Measurements from ENCODE around the gene NAA10. TPM values are rescaled to one million over a fixed set of nuclear protein-coding genes. Genes with fewer than 3 reads are reported as not detected.
A peak's percentile ranks its signal among the peaks of the same experiment; 100 is the strongest.

Gene NAA10
- total RNA-seq, 1 experiment from 2014 or later = 124 TPM

DNA sequence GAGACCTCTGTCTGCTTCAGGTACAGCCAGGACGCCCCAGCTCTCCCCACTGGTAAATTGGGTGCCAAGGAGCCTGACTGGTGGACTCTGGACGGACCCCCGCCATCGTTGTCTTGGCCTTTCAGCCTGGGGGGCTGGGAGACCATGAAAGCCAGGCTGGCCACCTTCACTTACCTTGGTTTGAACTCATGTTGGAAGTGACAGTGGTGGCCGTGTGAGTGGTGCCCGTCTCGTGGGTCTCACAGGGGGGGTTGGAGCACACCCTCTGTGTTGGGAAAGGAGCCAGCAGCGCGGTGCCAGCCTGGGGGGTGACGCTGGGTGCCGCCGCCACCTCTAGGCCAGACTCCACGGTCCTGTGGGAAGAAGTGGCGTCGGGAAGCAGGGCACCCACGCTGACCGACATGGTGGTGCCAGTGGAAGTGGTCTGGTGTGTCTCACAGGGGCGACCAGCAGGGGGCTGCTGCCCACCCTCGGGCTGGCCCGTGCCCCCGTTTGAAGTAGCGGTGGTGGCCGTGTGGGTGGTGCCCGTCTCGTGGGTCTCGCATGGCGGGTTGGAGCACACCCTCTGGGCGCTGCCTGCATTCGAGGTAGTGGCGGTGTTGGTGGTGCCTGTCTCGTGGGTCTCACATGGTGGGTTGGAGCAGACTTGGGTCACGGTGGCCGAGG is 19.2 kb upstream of the NAA10 start:
- BruUV-seq (replicated peaks) = no TSS peak
- no peaks in the 10 kb centered on the region for H3K9me3 ChIP-seq (ENCODE audit: control insufficient read depth in 1 of 2, insufficient read depth in 1 of 2, low read depth in 1 of 2, low read length in 2 of 2)
- intact Hi-C loops (cut with micrococcal nuclease) = loop anchor here (1.0 to 2.0 kb wide), 2 partner anchors 30 to 189 kb away; partner anchors contain the start of gene PLXNB3
- no peaks in the 10 kb centered on the region for H3K4me1 ChIP-seq (ENCODE audit: control insufficient read depth in 1 of 2, insufficient read depth in 2 of 2, low read length in 2 of 2)
- H3K27ac ChIP-seq (ENCODE audit: low read depth, low read length) = no peak overlapping the region
- H3K27me3 ChIP-seq (ENCODE audit: insufficient read depth, low read length) = no peaks in the 10 kb centered on the region
- peaks cover 0 to 17% of the 10 kb centered on the region in 2 experiments; a peak in 1 of 4 replicates for H3K36me3 ChIP-seq (ENCODE audit: control insufficient read depth in 1 of 2, insufficient read depth in 2 of 2, low read length in 2 of 2)
- no peak overlapping the region for H3K4me2 ChIP-seq (ENCODE audit: low read length)
- no peaks in the 10 kb centered on the region; the same call in 1 of the 2 replicates for H3K79me2 ChIP-seq (ENCODE audit: insufficient read depth, low read length)
- DNase-seq (ENCODE audit: low read depth, low spot score) (no peak), ATAC-seq (peak; percentile 8; the same call in 1 of the 2 replicates)
- RAD21 ChIA-PET (ENCODE audit: low non-redundant PET in 1 of 2, low total read pairs in 2 of 2, uncharacterized antibody in 2 of 2, unreplicated experiment in 2 of 2) = no interaction called here
- CTCF ChIA-PET = no interaction called here
- H3K9ac ChIP-seq (ENCODE audit: low read length) = no peak overlapping the region
- POLR2A ChIA-PET = no interaction called here
- no peaks in the 10 kb centered on the region for H4K20me1 ChIP-seq (ENCODE audit: insufficient read depth)
- TF ChIP-seq ZNF274 (IDR thresholded peaks at IDR 0.05; ENCODE audit: low read depth, low read length) = no peak
- TF ChIP-seq EZH2 (IDR thresholded peaks at IDR 0.05) = no peak
- TF ChIP-seq, protein P1, sequence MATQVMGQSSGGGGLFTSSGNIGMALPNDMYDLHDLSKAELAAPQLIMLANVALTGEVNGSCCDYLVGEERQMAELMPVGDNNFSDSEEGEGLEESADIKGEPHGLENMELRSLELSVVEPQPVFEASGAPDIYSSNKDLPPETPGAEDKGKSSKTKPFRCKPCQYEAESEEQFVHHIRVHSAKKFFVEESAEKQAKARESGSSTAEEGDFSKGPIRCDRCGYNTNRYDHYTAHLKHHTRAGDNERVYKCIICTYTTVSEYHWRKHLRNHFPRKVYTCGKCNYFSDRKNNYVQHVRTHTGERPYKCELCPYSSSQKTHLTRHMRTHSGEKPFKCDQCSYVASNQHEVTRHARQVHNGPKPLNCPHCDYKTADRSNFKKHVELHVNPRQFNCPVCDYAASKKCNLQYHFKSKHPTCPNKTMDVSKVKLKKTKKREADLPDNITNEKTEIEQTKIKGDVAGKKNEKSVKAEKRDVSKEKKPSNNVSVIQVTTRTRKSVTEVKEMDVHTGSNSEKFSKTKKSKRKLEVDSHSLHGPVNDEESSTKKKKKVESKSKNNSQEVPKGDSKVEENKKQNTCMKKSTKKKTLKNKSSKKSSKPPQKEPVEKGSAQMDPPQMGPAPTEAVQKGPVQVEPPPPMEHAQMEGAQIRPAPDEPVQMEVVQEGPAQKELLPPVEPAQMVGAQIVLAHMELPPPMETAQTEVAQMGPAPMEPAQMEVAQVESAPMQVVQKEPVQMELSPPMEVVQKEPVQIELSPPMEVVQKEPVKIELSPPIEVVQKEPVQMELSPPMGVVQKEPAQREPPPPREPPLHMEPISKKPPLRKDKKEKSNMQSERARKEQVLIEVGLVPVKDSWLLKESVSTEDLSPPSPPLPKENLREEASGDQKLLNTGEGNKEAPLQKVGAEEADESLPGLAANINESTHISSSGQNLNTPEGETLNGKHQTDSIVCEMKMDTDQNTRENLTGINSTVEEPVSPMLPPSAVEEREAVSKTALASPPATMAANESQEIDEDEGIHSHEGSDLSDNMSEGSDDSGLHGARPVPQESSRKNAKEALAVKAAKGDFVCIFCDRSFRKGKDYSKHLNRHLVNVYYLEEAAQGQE (IDR thresholded peaks at IDR 0.05; ENCODE audit: low read depth) = no peak
- TF ChIP-seq, protein P2, sequence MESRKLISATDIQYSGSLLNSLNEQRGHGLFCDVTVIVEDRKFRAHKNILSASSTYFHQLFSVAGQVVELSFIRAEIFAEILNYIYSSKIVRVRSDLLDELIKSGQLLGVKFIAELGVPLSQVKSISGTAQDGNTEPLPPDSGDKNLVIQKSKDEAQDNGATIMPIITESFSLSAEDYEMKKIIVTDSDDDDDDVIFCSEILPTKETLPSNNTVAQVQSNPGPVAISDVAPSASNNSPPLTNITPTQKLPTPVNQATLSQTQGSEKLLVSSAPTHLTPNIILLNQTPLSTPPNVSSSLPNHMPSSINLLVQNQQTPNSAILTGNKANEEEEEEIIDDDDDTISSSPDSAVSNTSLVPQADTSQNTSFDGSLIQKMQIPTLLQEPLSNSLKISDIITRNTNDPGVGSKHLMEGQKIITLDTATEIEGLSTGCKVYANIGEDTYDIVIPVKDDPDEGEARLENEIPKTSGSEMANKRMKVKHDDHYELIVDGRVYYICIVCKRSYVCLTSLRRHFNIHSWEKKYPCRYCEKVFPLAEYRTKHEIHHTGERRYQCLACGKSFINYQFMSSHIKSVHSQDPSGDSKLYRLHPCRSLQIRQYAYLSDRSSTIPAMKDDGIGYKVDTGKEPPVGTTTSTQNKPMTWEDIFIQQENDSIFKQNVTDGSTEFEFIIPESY (IDR thresholded peaks at IDR 0.05; ENCODE audit: extremely low read depth, insufficient replicate concordance, low read length) = no peak
- no peak for TF ChIP-seq ELF1 (IDR thresholded peaks at IDR 0.05; ENCODE audit: borderline replicate concordance, low read depth)
- H3K4me3 ChIP-seq (replicated peaks in 1 of 2; ENCODE audit: low read depth in 1 of 2, low read length in 2 of 2) = no peak overlapping the region
- no peak overlapping the region for H2AFZ ChIP-seq (ENCODE audit: low read depth, low read length, poor library complexity, severe bottlenecking)
- no peaks in the 10 kb centered on the region for H3K9me2 ChIP-seq (ENCODE audit: insufficient read depth)
